Neural cell (in vitro differentiated cells): ENCODE data around the gene ZNF532. TPM values are rescaled to one million over a fixed set of nuclear protein-coding genes. Genes with fewer than 3 reads are reported as not detected.

ENCODE experiments used
- H2AFZ ChIP-seq: fragments of 200-600, 300-800 bp; sonication (generic), shearing (Covaris generic); 2 replicates; pipeline ENCODE4 v1.6.0; 2014; ENCODE audit warnings: low read depth, mild to moderate bottlenecking, antibody characterized with exemption, low read length, moderate library complexity
- H3F3A ChIP-seq: fragments of 200-600 bp; shearing (Covaris generic); 2 replicates; pipeline ENCODE4 v1.6.1; 2016; ENCODE audit warnings: mild to moderate bottlenecking, moderate library complexity, mixed read lengths, antibody characterized with exemption, low read length; ENCODE audit not compliant: insufficient read depth, poor library complexity, severe bottlenecking
- H3K27ac ChIP-seq: fragments of 200-600, 300-800 bp; sonication (generic), shearing (Covaris generic); 2 replicates; pipeline ENCODE4 v1.5.1; 2014; ENCODE audit warnings: mild to moderate bottlenecking, low read length, moderate library complexity
- H3K27me3 ChIP-seq: fragments of 300-800, 200-600 bp; sonication (generic), shearing (Covaris generic); 2 replicates; pipeline ENCODE4 v1.6.0; 2014; ENCODE audit warnings: mild to moderate bottlenecking, low read depth, low read length, moderate library complexity; ENCODE audit not compliant: insufficient read depth
- H3K36me3 ChIP-seq: fragments of 300-800, 200-600 bp; sonication (generic), shearing (Covaris generic); 2 replicates; pipeline ENCODE4 v1.5.1; 2014; ENCODE audit warnings: mild to moderate bottlenecking, antibody characterized with exemption, low read length, moderate library complexity; ENCODE audit not compliant: insufficient read depth
- H3K4me2 ChIP-seq: fragments of 300-800, 200-600 bp; sonication (generic), shearing (Covaris generic); 2 replicates; pipeline ENCODE4 v1.6.0; 2014; ENCODE audit warnings: mild to moderate bottlenecking, low read length
- H3K4me3 ChIP-seq: fragments of 300-800, 200-600 bp; sonication (generic), shearing (Covaris generic); 2 replicates; pipeline ENCODE4 v1.5.1; 2014; ENCODE audit warnings: mild to moderate bottlenecking, low read length, moderate library complexity
- H3K79me2 ChIP-seq: fragments of 200-600 bp; shearing (Covaris generic); replicated peaks from 2 replicates; pipeline ENCODE4 v1.6.0; 2014; ENCODE audit warnings: mild to moderate bottlenecking, low read length, moderate library complexity; ENCODE audit not compliant: insufficient read depth
- H3K9ac ChIP-seq: fragments of 300-800, 200-600 bp; sonication (generic), shearing (Covaris generic); 2 replicates; pipeline ENCODE4 v1.6.1; 2016; ENCODE audit warnings: mild to moderate bottlenecking, low read length, mixed read lengths
- H3K9me2 ChIP-seq: fragments of 200-600 bp; shearing (Covaris generic); 2 replicates; pipeline ENCODE4 v1.6.1; 2016; ENCODE audit warnings: mild to moderate bottlenecking, low read length, mixed read lengths; ENCODE audit not compliant: insufficient read depth
- H3K9me3 ChIP-seq: fragments of 200-600, 300-800 bp; sonication (generic), shearing (Covaris generic); 2 replicates; pipeline ENCODE4 v1.6.1; 2016; ENCODE audit warnings: mild to moderate bottlenecking, mixed run types, low read length, moderate library complexity, mixed read lengths
- H4K20me1 ChIP-seq: fragments of 200-600 bp; shearing (Covaris generic); 2 replicates; pipeline ENCODE4 v1.6.1; 2016; ENCODE audit warnings: mild to moderate bottlenecking, mixed run types; ENCODE audit not compliant: insufficient read depth
- EP300 ChIP-seq: fragments of 450-650 bp; conservative IDR thresholded peaks from 2 replicates; pipeline ENCODE4 v1.6.1; 2014; ENCODE audit warnings: antibody characterized with exemption, mild to moderate bottlenecking, moderate library complexity; ENCODE audit not compliant: poor library complexity, severe bottlenecking
- EZH2 ChIP-seq: fragments of 200-600, 300-800 bp; shearing (Covaris generic), sonication (generic); IDR thresholded peaks from 2 replicates; pipeline ENCODE4 v1.6.1; 2014; ENCODE audit warnings: antibody characterized with exemption, low read length, borderline replicate concordance, mild to moderate bottlenecking; ENCODE audit not compliant: insufficient read depth, poor library complexity, severe bottlenecking
- MXI1 ChIP-seq: fragments of 450-650 bp; conservative IDR thresholded peaks from 2 replicates; pipeline ENCODE4 v1.6.1; 2014; ENCODE audit warnings: antibody characterized with exemption, mild to moderate bottlenecking; ENCODE audit not compliant: poor library complexity, severe bottlenecking
- POLR2AphosphoS5 ChIP-seq: IDR thresholded peaks from 2 replicates; pipeline ENCODE4 v1.6.1; 2012
- RAD21 ChIP-seq: fragments of 450-650 bp; conservative IDR thresholded peaks from 2 replicates; pipeline ENCODE4 v1.6.1; 2014; ENCODE audit warnings: antibody characterized with exemption, mild to moderate bottlenecking, moderate library complexity
- SMC3 ChIP-seq: fragments of 450-650 bp; conservative IDR thresholded peaks from 2 replicates; pipeline ENCODE4 v1.6.1; 2014; ENCODE audit warnings: antibody characterized with exemption, mild to moderate bottlenecking, moderate library complexity; ENCODE audit not compliant: poor library complexity
- TAF1 ChIP-seq: IDR thresholded peaks from 2 replicates; pipeline ENCODE4 v1.6.1; 2012; ENCODE audit warnings: low read depth
- polyA plus RNA-seq: library from polyadenylated mRNA; depleted of rRNA; stranded (reverse); fragments of >200 nt; gene quantifications from 2 replicates; pipeline ENCODE4 v1.2.3, GENCODE V29; 2014
- TF ChIP-seq, protein P1 (sequence below): fragments of 450-650 bp; IDR thresholded peaks from 2 replicates; pipeline ENCODE4 v1.5.1; 2014; ENCODE audit warnings: antibody characterized with exemption, mild to moderate bottlenecking, moderate library complexity; ENCODE audit not compliant: poor library complexity, severe bottlenecking
- TF ChIP-seq, protein P2 (sequence below): IDR thresholded peaks from 2 replicates; pipeline ENCODE4 v1.6.1; 2012; ENCODE audit warnings: borderline replicate concordance

ZNF532 gene
- polyA plus RNA-seq, 1 donor from 2014 or later: 119 TPM

DNA sequence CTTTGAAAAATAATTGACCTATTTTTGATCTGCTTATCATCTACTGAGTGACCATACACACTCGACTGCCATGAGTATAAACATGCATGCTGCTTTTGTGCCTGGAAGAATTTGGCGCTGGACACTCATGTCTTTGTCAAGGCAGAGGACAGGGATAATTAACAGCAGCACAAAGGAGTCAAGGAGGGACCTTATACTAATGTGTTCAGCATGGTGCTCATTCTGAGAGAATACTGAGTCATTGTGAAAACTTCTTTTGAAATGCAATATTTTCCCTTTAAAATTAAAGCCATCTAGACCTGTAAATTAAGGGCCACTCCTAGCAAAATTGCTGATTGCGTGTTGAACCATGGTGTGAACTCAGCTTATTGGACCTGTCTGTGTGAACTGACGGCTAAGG lies 116.3 kb downstream of the ZNF532 start:
- H3K4me3 ChIP-seq: no peak overlapping the region
- no peak for TF ChIP-seq TAF1
- no peak for TF ChIP-seq SMC3
- TF ChIP-seq POLR2AphosphoS5: no peak
- TF ChIP-seq, protein P1, sequence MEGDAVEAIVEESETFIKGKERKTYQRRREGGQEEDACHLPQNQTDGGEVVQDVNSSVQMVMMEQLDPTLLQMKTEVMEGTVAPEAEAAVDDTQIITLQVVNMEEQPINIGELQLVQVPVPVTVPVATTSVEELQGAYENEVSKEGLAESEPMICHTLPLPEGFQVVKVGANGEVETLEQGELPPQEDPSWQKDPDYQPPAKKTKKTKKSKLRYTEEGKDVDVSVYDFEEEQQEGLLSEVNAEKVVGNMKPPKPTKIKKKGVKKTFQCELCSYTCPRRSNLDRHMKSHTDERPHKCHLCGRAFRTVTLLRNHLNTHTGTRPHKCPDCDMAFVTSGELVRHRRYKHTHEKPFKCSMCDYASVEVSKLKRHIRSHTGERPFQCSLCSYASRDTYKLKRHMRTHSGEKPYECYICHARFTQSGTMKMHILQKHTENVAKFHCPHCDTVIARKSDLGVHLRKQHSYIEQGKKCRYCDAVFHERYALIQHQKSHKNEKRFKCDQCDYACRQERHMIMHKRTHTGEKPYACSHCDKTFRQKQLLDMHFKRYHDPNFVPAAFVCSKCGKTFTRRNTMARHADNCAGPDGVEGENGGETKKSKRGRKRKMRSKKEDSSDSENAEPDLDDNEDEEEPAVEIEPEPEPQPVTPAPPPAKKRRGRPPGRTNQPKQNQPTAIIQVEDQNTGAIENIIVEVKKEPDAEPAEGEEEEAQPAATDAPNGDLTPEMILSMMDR: no peak
- no peak for TF ChIP-seq EZH2
- TF ChIP-seq RAD21: no peak
- TF ChIP-seq, protein P2, sequence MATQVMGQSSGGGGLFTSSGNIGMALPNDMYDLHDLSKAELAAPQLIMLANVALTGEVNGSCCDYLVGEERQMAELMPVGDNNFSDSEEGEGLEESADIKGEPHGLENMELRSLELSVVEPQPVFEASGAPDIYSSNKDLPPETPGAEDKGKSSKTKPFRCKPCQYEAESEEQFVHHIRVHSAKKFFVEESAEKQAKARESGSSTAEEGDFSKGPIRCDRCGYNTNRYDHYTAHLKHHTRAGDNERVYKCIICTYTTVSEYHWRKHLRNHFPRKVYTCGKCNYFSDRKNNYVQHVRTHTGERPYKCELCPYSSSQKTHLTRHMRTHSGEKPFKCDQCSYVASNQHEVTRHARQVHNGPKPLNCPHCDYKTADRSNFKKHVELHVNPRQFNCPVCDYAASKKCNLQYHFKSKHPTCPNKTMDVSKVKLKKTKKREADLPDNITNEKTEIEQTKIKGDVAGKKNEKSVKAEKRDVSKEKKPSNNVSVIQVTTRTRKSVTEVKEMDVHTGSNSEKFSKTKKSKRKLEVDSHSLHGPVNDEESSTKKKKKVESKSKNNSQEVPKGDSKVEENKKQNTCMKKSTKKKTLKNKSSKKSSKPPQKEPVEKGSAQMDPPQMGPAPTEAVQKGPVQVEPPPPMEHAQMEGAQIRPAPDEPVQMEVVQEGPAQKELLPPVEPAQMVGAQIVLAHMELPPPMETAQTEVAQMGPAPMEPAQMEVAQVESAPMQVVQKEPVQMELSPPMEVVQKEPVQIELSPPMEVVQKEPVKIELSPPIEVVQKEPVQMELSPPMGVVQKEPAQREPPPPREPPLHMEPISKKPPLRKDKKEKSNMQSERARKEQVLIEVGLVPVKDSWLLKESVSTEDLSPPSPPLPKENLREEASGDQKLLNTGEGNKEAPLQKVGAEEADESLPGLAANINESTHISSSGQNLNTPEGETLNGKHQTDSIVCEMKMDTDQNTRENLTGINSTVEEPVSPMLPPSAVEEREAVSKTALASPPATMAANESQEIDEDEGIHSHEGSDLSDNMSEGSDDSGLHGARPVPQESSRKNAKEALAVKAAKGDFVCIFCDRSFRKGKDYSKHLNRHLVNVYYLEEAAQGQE: no peak
- TF ChIP-seq MXI1: no peak
- no peak for TF ChIP-seq EP300
- H3K79me2 ChIP-seq: no peaks in the 10 kb centered on the region
- no peak overlapping the region for H3K27ac ChIP-seq
- H2AFZ ChIP-seq: no peak overlapping the region
- no peaks in the 10 kb centered on the region for H3K9me3 ChIP-seq
- no peaks in the 10 kb centered on the region for H3F3A ChIP-seq
- no peak overlapping the region for H3K9ac ChIP-seq
- H3K27me3 ChIP-seq: no peaks in the 10 kb centered on the region
- H4K20me1 ChIP-seq: no peaks in the 10 kb centered on the region
- peaks cover 6% of the 10 kb centered on the region for H3K36me3 ChIP-seq
- no peak overlapping the region for H3K4me2 ChIP-seq
- H3K9me2 ChIP-seq: no peaks in the 10 kb centered on the region

DNA sequence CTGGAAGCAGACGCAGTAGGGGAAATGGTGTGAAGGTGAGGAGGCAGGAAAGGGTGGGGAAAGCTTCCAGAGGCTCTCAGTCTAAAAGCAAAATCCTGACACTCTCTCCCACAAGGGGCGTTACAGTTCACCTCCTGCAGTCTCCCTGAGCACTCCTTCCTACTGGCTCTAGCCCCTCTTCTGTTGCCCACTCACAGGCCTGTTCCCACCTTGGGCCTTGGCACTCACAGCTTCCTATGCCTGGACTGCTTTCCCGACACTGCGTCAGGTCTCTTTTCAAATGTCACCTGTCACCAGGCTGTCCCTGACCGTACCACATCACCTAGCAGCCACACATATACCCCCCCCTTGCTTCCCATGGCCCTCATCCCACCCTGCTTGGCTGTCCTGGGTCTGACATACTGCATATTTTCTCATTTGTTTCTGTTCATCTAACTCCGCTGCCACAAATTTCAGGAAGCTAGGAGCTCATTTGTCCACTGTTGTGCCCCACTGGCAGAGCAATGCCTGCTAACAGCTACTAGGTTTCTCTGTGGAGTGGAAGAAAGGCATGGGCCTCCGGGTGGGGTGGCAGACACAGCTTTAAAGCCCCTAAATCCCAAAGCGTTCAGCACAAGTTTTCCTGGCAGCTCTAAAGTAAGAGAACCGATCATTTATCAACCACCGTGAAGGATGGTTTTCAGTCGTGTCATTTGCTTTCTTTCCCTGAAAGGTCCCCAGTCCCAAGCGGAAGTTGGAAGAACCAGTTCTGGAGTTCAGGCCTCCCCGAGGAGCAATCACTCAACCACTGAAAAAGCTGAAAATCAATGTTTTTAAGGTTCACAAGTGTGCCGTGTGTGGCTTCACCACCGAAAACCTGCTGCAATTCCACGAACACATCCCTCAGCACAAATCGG lies 118.8 kb downstream of the ZNF532 start:
- H2AFZ ChIP-seq: no peak overlapping the region
- no peak overlapping the region for H3K4me2 ChIP-seq
- H3K27ac ChIP-seq: no peak overlapping the region
- H3F3A ChIP-seq: no peaks in the 10 kb centered on the region
- H3K9ac ChIP-seq: no peak overlapping the region
- no peak overlapping the region for H3K4me3 ChIP-seq
- H3K36me3 ChIP-seq: peaks cover 6% of the 10 kb centered on the region
- H3K9me2 ChIP-seq: no peaks in the 10 kb centered on the region
- no peaks in the 10 kb centered on the region for H3K9me3 ChIP-seq
- H3K27me3 ChIP-seq: no peaks in the 10 kb centered on the region
- no peaks in the 10 kb centered on the region for H3K79me2 ChIP-seq
- TF ChIP-seq MXI1: no peak
- no peaks in the 10 kb centered on the region for H4K20me1 ChIP-seq
